ENCODE measurements around the gene EEF1AKMT1. TPM values are rescaled to one million over a fixed set of nuclear protein-coding genes. Genes with fewer than 3 reads are reported as not detected.
"Not testable (repeated sequence)": the region's sequence is repeated elsewhere in the genome, so short reads cannot be mapped to it uniquely, and the experiment has no call there.

Gene EEF1AKMT1
- polyA plus RNA-seq, 1 donor from 2014 or later = 8.2 TPM

GRCh38 chr13:20682061-20682460 is 91.7 kb downstream of the EEF1AKMT1 start:
- Histone ChIP-seq H3K4me2 (ENCODE audit: low read length) (no peak overlapping the region), H2AFZ (ENCODE audit: low read depth, low read length) (no peak overlapping the region), H3K9me2 (ENCODE audit: insufficient read depth, low read length) (no peaks in the 10 kb centered on the region)

DNA sequence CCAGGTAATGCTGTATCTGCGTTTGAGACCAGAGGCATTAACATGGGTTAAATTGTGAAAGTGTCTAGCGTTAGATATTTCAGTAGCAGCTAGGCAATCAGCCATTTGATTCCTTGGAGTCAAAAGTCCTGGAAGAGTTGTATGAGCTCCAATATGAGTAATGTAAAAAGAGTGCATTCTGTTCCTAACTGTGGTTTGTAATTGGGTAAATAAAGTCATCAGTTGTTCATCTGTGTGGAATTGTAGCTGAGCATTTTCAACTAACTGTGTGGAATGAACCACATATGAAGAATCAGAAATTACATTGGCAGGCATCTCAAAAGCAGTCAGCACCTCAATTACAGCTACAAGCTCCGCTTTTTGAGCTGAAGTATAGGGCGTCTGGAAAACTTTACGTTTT is 92.3 kb downstream of the EEF1AKMT1 start:
- H3K79me2 ChIP-seq (replicated peaks; ENCODE audit: insufficient read depth, low read length); H2AFZ ChIP-seq (ENCODE audit: low read depth, low read length); H3K9me2 ChIP-seq (ENCODE audit: insufficient read depth, low read length); H3K27me3 ChIP-seq (ENCODE audit: insufficient read depth, low read depth, low read length); H3K4me3 ChIP-seq (ENCODE audit: low read length); H3K9ac ChIP-seq (ENCODE audit: low read length); H3K27ac ChIP-seq (ENCODE audit: low read length); H3K36me3 ChIP-seq (ENCODE audit: insufficient read depth, low read length); H3K9me3 ChIP-seq (ENCODE audit: low read length); H3K4me2 ChIP-seq (ENCODE audit: low read length); H3F3A ChIP-seq (ENCODE audit: insufficient read depth, low read length, poor library complexity, severe bottlenecking); H4K20me1 ChIP-seq (ENCODE audit: insufficient read depth): not testable (repeated sequence)

More at GRCh38 chr13:20682061-20682460, 91.7 kb downstream of the EEF1AKMT1 start:
- Histone ChIP-seq H3K9me3 (ENCODE audit: low read length) (no peaks in the 10 kb centered on the region), H4K20me1 (ENCODE audit: insufficient read depth) (no peaks in the 10 kb centered on the region), H3K9ac (ENCODE audit: low read length) (no peak overlapping the region), H3F3A (ENCODE audit: insufficient read depth, low read length, poor library complexity, severe bottlenecking) (no peaks in the 10 kb centered on the region), H3K79me2 (replicated peaks; ENCODE audit: insufficient read depth, low read length) (no peaks in the 10 kb centered on the region), H3K27me3 (ENCODE audit: insufficient read depth, low read depth, low read length) (no peaks in the 10 kb centered on the region), H3K4me3 (ENCODE audit: low read length) (no peak overlapping the region), H3K27ac (ENCODE audit: low read length) (no peak overlapping the region), H3K36me3 (ENCODE audit: insufficient read depth, low read length) (no peaks in the 10 kb centered on the region)
- TF ChIP-seq POLR2AphosphoS5 (IDR thresholded peaks at IDR 0.05) = no peak
- TF ChIP-seq TAF1 (IDR thresholded peaks at IDR 0.05; ENCODE audit: low read depth) = no peak
- no peak for TF ChIP-seq RAD21 (conservative IDR thresholded peaks at IDR 0.05)
- no peak for TF ChIP-seq EZH2 (IDR thresholded peaks at IDR 0.05; ENCODE audit: borderline replicate concordance, insufficient read depth, low read length, poor library complexity, severe bottlenecking)
- no peak for TF ChIP-seq EP300 (conservative IDR thresholded peaks at IDR 0.05; ENCODE audit: poor library complexity, severe bottlenecking)
- TF ChIP-seq MXI1 (conservative IDR thresholded peaks at IDR 0.05; ENCODE audit: poor library complexity, severe bottlenecking) = no peak
- TF ChIP-seq, protein P1, sequence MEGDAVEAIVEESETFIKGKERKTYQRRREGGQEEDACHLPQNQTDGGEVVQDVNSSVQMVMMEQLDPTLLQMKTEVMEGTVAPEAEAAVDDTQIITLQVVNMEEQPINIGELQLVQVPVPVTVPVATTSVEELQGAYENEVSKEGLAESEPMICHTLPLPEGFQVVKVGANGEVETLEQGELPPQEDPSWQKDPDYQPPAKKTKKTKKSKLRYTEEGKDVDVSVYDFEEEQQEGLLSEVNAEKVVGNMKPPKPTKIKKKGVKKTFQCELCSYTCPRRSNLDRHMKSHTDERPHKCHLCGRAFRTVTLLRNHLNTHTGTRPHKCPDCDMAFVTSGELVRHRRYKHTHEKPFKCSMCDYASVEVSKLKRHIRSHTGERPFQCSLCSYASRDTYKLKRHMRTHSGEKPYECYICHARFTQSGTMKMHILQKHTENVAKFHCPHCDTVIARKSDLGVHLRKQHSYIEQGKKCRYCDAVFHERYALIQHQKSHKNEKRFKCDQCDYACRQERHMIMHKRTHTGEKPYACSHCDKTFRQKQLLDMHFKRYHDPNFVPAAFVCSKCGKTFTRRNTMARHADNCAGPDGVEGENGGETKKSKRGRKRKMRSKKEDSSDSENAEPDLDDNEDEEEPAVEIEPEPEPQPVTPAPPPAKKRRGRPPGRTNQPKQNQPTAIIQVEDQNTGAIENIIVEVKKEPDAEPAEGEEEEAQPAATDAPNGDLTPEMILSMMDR (IDR thresholded peaks at IDR 0.05; ENCODE audit: poor library complexity, severe bottlenecking) = no peak
- TF ChIP-seq SMC3 (conservative IDR thresholded peaks at IDR 0.05; ENCODE audit: poor library complexity) = no peak
- TF ChIP-seq, protein P2, sequence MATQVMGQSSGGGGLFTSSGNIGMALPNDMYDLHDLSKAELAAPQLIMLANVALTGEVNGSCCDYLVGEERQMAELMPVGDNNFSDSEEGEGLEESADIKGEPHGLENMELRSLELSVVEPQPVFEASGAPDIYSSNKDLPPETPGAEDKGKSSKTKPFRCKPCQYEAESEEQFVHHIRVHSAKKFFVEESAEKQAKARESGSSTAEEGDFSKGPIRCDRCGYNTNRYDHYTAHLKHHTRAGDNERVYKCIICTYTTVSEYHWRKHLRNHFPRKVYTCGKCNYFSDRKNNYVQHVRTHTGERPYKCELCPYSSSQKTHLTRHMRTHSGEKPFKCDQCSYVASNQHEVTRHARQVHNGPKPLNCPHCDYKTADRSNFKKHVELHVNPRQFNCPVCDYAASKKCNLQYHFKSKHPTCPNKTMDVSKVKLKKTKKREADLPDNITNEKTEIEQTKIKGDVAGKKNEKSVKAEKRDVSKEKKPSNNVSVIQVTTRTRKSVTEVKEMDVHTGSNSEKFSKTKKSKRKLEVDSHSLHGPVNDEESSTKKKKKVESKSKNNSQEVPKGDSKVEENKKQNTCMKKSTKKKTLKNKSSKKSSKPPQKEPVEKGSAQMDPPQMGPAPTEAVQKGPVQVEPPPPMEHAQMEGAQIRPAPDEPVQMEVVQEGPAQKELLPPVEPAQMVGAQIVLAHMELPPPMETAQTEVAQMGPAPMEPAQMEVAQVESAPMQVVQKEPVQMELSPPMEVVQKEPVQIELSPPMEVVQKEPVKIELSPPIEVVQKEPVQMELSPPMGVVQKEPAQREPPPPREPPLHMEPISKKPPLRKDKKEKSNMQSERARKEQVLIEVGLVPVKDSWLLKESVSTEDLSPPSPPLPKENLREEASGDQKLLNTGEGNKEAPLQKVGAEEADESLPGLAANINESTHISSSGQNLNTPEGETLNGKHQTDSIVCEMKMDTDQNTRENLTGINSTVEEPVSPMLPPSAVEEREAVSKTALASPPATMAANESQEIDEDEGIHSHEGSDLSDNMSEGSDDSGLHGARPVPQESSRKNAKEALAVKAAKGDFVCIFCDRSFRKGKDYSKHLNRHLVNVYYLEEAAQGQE (IDR thresholded peaks at IDR 0.05; ENCODE audit: borderline replicate concordance) = no peak
